Stimulated activated CD8-positive, alpha-beta memory T cell treated with anti-CD3 and anti-CD28 coated beads, Interleukin-7, amount 100 ng/mL, for 48 hours (primary cell): ENCODE data around the gene SFTPD.
A peak's percentile ranks its signal among the peaks of the same experiment; 100 is the strongest.

Experiments
- DNase-seq, 2 donors: peaks; one replicate each; pipeline ENCODE4 v3.0.0-alpha.2; 2020; ENCODE audit warnings: low read depth in 1 of 2; ENCODE audit errors: extremely low read depth in 1 of 2

Gene SFTPD

DNA sequence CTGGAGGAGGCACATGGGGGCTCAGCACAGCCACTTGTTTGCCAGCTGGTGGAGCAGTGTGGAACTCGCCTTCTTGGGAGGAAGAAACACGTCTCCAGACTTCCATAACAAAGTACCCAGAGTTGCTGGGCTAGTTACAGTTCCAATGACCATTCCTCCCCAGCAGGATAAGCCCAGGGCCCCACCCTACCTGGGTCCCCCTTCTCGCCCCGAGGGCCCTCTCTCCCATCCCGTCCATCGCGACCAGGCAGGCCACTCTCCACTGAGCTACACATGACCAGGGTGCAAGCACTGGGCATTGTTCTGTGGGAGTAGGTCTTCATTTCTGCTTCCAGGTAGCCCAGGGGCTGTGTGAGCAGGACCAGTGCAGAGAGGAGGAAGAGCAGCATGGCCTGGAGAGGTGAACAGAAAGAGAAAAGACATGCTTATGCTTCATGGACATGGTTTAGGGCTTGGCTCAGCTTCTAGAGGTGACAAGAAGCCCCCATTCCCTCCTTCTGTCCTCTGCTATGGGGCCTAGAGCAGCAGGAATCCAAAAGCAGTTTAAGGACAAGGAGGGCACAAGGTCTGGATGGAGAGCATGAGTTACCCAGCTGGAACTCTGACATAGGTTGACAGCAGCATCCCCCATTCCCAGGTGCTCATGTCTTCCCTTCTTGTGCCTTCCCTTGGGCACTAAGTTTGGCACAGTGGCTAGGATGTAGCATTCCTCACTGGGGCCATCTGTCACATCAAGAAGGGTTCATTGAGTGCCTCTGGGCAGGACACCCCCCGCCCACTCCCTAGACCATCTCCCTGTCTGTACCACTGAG lies 2.4 kb downstream of the SFTPD start:
- no peak for DNase-seq

DNA sequence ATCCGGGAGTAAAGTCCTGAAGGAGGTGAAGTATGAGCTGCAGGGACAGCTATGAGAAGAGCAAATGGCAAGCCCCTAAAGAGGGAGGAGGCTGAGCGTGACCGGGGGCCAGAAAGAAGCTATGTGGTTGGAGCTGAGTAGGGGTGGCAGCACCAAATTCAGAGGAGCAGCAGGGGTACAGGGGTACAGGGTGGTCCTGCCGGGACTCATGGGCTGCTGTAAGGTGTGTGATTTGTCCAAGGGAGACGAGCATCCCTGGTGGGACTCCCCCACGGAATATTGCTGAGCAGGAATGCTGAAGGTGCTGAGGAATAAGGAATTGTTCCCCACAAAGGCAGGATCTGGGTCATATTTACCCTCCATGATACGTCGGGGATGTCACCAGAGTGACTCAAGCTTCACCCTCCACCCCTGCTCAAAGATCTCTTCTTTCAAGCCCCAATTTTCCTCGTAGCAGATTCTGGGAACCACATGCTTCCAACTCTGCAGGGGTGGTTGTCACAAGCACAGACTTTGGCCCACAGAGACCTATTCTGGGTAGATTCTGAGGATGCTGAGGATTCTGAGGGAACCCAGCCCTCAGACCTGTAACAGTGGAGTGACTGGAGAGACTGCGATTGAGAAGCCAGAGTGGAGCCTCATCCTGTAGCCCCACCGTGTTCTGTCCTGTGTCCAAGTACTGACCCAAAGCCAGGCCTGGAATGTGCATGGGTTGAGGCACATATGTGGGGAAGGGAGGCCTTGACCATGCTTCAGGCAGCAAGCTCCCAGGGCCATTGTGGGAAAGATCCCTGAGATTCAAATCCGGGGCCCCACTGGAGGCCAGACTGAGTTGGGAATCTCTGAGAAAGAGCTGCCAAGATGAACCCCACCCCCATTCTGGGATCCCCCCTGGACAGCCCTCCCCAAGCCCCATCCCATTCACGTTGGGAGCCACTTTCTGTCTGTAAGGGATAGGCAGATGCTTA lies 4.2 kb downstream of the SFTPD start:
- no peak for DNase-seq

DNA sequence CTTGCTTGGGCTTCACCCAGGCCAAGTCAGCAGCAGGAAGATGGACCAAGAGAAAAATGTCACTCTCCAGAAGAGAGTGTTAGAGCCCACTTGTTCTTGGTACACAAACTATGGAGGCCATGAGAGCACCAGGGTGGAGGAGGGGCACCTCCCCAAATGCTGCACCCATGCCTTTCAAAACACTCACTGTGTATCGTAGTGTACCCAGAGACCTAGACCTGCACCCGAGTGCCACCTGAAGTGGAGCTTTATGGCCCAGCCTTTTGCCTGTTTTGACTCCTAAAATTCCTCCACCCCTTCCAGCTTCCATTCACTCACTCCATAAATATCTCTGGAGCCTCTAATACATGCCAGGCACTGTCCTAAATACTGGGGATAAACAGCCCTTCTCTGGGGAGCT lies 5.0 kb downstream of the SFTPD start:
- DNase-seq = no peak

DNA sequence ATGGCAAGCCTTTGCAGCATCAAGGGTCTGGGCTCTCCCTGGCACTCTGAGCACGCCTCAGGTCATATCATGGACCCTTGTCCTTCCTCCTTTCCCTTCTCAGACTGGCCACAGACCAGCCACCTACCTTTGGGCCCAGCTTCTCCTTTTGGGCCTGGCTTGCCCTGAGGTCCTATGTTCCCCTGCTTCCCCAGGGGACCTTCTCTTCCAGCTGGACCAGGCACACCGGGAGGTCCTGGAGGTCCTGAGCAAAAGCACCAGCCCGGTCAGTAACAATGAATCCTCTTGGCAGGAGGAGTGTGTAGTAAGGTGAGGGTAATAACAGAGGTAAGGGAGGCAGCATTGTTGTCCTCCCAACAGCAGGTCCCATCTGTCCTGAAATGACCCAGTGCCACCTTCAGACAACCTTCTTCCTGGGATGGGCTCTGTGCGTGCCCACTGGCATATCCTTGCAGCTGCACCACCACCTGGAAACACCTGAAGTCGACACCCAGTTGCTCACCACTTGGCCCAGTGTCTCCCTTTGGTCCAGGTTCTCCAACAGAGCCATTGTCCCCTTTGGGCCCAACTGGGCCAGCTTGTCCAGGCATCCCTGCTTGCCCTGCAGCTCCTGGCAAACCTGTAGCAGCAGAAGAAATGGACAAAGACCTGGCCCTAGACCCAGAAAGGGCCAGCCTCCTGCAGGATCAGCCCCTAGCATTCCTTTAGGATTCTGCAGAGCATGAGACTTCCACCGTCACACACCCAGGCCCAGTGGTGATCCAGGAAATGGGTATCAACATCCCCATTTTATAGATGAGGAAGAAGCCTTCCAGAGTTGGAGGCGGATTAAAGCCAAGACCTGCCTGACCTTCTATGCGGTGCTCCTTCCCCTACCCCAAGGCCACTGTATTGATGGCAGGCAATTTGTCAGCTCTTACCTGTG lies 6.4 kb downstream of the SFTPD start:
- DNase-seq = no peak

DNA sequence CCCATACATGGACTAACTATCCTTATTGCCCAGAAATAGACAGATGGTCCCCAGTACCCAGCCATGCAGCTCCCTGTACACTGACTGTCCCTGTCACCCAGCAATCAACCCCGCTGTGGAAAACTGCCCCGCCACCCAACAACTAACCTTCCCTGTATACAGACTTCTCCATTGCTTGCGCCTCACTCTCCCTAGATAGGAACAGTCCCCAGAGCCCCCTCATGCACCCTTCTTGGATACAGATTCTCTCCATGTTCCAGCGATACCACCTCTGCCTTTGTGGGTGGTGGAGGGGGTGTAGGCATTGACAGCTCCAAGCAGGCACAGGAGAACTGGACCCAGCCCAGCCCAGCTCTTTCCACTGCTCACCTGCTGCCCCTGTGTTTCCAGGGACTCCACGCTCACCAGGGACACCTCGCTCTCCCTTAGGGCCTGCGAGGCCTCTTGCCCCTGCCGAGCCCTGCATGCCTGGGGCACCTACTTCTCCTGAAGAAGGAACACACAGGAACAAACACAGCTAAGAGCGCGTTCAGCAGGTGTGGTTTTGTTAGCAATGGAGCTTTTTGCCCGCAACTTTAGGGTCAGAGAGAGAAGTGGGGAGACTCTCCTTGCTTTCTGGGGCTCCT lies 7.2 kb downstream of the SFTPD start:
- DNase-seq = no peak

DNA sequence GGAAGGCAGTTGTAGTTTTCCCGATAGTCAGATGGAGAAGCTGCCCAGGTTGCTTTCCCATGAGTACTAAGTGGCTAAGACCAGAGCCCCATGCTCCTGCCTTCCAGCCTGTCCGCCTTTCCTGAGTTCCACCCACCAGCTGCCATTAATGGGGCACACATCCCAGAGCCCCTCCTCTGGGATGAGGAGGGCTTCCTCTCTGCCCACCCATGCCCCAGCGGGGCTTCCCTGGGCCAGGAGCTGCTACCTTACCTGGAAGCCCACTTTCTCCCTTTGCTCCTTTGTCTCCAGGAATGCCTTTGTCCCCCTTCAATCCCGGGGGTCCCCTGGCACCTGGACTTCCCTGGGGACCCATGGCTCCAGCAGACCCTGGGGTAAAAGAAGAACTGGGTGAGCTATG lies 7.8 kb downstream of the SFTPD start:
- DNase-seq = no peak

DNA sequence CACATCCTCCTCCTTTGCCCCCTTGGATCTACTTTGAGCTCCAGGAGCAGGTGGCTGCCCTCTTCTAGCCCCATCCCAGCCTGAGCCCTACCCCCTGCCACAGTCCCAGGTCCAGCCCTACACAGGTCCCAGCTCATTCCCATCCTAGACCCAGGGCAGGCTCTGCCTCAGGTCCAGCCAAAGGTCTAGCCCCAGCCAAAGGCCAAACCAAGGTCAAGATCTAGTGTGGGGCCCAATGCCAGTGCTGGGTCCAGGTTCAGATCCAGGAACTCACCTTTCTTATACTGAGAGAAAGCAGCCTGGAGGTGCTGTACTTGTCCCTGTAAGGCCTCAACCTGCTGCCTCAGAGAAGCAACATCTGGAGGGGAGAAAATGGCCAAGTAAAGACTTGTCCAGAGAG lies 8.5 kb downstream of the SFTPD start:
- no peak for DNase-seq

DNA sequence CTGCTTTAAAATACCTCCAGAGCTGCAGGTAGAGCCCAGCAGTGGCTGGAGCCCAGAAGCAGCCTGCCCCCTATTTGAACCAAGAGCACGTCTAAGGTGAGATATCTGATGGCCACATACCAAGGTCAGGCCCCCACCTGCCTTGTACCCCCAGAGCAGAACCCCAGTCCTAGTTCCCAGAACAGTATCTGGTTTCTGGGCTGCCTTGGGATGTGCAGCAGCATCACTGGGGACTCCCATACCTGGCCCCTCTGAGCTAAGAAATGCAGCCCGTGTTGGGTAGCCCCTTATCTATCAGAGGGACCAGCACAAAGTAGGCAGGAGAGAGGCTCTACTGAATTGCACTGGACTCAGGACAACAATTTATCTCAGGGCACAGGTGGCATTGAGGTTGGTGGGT lies 8.9 kb downstream of the SFTPD start:
- DNase-seq = no peak

DNA sequence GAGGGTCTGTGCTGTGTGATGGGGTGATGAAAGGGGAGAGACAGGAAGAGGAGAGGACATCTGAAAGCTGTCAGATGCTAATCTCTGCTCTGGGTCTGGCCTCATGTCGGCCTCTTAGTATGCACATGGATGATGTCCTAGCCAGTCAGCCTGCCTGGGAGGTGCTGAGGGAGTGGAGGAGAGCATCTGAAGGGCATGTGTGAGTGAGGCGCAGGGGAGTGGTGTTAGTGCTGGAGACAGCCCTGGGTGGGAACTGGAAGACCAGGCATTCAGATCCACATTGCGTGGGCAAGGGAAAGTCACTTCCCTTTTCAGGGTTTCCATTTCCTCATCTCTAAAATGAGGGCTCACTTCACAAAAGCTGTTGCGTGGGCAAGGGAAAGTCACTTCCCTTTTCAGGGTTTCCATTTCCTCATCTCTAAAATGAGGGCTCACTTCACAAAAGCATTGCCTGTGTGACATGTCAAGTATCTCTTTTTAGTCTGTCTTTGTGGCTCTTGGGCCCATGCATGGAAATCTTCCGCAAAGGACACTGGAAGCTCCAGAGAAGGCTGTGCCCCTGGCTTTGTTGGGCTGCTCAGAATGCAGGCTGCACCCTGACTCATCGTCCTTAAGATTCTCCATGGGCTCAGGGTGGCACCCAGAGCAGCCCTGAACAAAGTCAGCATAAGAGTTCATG lies 10.0 kb downstream of the SFTPD start:
- no peak for DNase-seq

DNA sequence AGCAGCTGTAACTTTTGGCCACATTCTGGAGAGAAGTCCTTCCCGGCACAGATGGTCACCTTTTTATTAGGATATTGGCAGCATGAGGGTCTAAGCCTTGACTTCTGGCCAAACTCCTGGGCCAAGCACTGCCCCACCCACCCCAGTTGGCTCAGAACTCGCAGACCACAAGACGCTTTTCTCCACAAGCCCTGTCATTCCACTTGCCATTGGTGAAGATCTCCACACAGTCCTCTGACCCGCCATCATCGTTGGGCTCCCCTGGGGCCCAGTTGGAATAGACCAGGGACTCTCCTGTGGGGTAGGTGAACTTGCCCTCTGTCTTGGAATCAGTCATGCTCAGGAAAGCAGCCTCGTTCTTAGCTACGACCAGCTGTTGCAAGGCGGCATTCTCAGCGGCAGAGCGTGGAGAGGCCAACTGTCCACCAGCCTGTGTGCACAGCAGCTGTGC lies 11.2 kb downstream of the SFTPD start:
- DNase-seq = no peak

DNA sequence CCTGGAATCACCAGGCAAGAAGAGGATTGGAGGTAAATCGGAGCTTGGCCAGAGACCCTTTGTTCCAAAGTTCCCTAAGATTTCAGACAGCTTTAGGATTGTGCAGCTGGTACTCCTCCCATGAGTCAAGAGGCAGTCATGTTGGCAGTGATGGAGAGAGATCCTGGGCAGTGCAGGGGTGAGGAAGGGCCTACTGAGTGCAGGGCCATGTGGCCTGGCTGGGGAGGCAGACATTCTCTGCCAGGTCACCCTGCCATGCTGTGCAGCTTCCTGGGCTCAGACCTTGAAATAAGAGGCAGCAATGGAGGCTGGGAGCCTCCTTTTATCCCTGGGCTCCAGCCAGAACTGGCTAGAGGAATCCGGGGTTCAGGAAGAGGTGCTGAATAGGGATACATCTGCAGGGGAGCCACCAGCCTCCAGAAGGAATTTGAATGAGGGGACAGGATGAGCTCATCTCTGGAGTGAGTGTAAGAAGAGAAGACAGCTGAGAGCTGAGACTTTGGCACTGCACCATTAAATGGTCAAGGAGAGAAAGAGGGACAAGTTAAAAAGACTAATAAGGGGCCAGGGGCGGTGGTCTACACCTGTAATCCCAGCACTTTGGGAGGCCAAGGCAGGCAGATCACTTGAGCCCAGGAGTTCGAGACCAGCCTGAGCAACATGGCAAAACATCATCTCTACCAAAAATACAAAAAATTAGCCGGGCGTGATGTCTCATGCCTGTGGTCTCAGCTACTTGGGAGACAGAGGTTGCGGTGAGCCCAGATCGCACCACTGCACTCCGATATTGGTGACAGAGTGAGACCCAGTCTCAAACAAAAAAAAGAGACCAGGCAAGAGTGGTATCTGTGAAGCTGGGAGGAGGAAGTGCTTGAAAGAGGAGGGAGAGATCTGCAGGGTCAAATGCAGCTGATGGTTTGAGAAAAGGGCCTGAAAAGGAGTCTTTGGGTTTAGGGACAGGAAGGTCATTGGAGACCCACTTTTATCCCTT lies 12.0 kb downstream of the SFTPD start:
- no peak for DNase-seq

DNA sequence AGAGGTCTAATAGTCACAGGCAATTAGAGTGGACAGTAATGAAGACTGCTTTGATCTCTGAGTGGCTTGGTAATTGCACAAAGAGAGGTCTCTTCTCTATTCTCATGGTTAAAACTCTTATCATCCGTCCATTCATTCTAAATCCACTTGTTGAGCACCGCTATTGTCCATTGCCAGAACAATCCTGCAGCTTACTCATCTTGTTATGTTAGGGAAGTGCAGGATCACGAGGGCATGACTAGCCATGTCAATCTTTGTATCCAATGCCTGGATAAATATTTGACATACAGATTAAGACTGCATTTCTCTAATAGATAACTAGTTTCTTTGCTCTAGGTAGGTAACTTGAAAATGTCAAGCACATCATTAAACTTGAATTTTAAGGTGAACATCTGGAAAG lies 14.9 kb downstream of the SFTPD start:
- DNase-seq = no peak

DNA sequence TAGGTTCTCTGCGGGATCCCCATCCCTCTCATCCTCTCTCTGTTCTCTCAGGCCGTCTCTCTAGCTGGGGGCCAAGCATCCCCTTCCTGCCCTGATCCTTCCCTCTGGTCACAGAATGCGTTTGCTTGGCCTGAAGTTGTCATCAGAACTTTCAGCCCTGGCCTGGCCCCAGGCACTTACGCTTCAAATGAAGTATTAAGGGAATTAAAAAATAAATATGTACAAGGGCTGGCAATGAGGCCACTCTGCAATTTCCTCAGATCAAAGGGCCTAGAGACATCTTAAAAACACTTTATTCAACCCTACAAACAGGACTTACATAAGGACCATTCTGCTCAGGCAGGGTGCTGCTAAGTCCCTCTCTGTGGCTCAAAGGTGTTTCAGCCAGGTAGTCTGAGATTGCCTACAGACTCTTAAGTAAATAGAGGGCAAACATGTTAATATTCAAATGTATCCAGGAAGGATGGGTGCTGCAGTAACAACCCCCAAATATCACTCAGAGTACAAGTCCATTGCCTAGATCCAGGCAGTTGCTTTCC lies 16.0 kb downstream of the SFTPD start:
- no peak for DNase-seq

DNA sequence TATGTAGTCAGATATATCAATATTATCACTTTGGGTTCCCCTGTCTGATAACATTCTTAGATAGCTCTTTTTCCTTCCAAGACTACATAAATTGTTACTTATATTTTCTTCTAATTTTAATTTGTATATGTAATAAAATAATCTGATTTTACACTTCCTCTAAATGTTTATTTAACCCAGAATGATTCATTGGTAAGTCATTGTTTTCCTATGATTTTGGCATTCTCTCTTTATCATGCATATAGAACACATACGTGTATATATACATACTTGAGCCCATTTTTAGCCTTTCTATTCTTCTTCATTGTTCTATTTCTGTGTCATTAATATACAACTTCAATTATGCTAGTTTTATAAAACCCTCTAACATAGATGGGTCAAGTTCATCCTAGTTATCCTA lies 16.6 kb downstream of the SFTPD start:
- DNase-seq = no peak

DNA sequence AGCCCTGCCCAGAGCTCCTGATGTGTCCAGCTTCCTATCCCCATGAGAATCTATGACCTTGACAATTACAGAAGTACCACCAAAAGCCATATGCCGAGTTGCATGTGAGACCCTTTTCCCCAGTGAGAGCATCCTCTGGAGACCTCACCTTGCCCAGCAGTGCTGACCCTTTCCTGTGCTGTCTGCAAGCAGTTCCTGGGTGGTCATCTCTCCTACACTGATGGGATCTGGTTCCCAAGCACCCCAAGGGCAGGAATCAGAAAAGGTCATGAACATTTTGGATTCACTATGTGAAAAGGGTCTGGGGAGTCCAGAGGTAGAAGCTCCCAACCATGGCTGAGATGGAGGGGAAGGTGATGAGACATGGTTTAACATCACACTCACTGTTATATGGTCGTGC lies 18.2 kb downstream of the SFTPD start:
- no peak for DNase-seq

DNA sequence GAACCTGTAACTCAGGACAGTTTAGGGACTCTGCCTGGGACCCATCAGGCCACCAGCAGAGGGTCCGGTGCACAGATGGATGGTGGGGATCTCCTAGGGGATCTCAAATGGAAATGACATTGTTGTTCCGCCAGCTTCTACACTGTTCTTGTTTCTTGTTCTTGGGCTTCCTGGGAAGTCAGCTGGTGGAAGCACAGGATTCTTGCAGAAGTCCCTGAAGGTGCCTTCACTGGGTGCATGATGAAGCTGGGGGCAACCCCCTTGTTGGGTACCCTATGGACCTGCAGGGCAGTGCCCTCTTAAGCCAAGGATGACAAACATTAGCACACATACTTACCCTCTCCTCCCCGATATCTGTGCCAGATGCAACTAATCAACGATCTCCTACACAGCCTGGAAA lies 18.6 kb downstream of the SFTPD start:
- no peak for DNase-seq

DNA sequence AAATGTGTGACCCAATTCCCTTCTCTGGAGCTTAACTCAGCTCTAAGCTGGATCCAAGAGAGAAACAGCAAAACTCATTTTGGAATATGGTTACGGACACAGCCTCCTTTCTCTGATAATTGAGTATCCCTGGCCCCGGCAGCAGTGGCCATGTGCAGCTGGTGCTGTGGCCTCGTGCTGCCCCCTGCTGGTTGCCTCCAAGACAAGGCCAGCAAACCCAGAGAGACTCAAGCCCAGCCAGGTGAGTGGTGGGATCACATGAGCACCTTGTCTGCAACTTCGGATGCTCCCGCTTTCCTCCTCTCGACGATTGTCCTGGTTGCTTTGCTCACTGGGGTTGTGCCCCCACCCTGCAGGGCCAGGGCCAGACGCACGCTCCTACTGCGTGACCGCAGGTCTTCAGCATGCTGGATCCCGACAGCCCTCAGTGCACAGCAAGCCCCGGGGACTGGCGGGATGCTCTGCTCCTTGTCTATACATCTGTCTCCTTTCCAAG lies 19.4 kb downstream of the SFTPD start:
- peak; percentile 45 to 68 for DNase-seq

DNA sequence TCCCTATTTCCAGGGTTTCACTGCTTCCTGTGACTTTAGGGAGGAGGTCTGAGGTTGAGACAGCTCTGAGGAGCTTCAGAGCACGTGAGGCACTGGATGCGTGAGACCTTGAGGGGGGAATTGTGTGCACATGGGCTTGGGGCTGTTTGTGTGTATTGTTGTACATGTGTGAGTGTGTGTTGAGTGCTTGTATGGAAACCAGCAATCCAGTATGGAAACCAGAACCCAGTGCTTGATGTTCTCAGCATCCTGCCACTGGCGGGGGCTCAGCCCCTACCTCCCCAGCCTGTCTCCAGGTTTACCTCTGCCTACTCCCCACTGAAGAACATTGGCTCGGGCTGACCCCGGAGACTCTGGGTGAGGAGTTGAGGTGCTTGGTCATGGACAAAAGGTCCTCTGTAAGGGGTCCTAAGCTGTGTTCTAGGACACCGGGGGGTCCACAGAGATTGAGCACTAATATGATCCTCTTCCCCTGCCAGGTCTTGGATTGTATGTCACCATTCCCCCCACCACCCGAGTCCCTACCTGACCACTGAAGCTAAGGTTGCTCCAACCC lies 20.8 kb downstream of the SFTPD start:
- DNase-seq = no peak
